Stimulated activated CD4-positive, alpha-beta T cell treated with anti-CD3 and anti-CD28 coated beads, TNF-alpha, amount 100 ng/mL, for 1 hour (primary cell): ENCODE measurements around the gene KCNN2.

Experiments
- DNase-seq, 3 donors: peaks; one replicate each; pipeline ENCODE4 v3.0.0-alpha.2; 2020; ENCODE audit warnings: low read depth in 3 of 3, low spot score in 1 of 3

The KCNN2 gene

GRCh38 chr5:114477816-114478334 is 116.0 kb downstream of the KCNN2 start:
- no peak for DNase-seq

- DNase-seq, result no peak
Observed at GRCh38 chr5:114500756-114501155, 138.9 kb downstream of the KCNN2 start.

- no peak for DNase-seq
Observed at GRCh38 chr5:114504560-114504959, 142.7 kb downstream of the KCNN2 start.

GRCh38 chr5:114524221-114524620 is 162.4 kb downstream of the KCNN2 start:
- DNase-seq, result no peak

GRCh38 chr5:114544561-114544960 is 182.7 kb downstream of the KCNN2 start:
- no peak for DNase-seq
